Measurements from ENCODE around the gene G3BP1. TPM values are rescaled to one million over a fixed set of nuclear protein-coding genes. Genes with fewer than 3 reads are reported as not detected.
"Not testable (repeated sequence)": the region's sequence is repeated elsewhere in the genome, so short reads cannot be mapped to it uniquely, and the experiment has no call there.

Gene G3BP1
- total RNA-seq, 2 experiments from 2014 or later: 178 to 261 TPM

GRCh38 chr5:151780348-151780747 is 8.6 kb downstream of the G3BP1 start:
- H3K4me3 ChIP-seq (ENCODE audit: low read depth, low read length, poor library complexity, severe bottlenecking): no peak overlapping the region
- BruUV-seq (replicated peaks): no TSS peak
- peaks cover 86% of the 10 kb centered on the region for H3K36me3 ChIP-seq (ENCODE audit: insufficient read depth, low read length)
- no peak for DNase-seq (ENCODE audit: low spot score)
- no peak for TF ChIP-seq CTCF (conservative IDR thresholded peaks at IDR 0.05; ENCODE audit: low read length)
- TF ChIP-seq EZH2phosphoT487 (IDR thresholded peaks at IDR 0.05; ENCODE audit: borderline replicate concordance, low read depth, low read length): no peak
- intact Hi-C loops (cut with micrococcal nuclease; ENCODE audit: unreplicated experiment): no loop called here
- no peaks in the 10 kb centered on the region for H3K9me2 ChIP-seq (ENCODE audit: insufficient read depth, low read length)
- ChIA-PET POLR2A (no interaction called here), CTCF (ENCODE audit: unreplicated experiment) (no interaction called here)
- H3K9me3 ChIP-seq (ENCODE audit: low read length): no peaks in the 10 kb centered on the region
- H3K27ac ChIP-seq (ENCODE audit: low read depth, low read length, poor library complexity, severe bottlenecking): no peak overlapping the region
- H2AFZ ChIP-seq (ENCODE audit: low read length): no peak overlapping the region
- H3K79me2 ChIP-seq (ENCODE audit: insufficient read depth, low read depth, low read length): peaks cover 100% of the 10 kb centered on the region
- peaks cover 74% of the 10 kb centered on the region for H4K20me1 ChIP-seq (ENCODE audit: insufficient read depth, low read length)
- no peak overlapping the region for H3K4me2 ChIP-seq (ENCODE audit: low read length)
- peaks cover 78% of the 10 kb centered on the region for H3K4me1 ChIP-seq (ENCODE audit: insufficient read depth, low read length, poor library complexity, severe bottlenecking)

DNA sequence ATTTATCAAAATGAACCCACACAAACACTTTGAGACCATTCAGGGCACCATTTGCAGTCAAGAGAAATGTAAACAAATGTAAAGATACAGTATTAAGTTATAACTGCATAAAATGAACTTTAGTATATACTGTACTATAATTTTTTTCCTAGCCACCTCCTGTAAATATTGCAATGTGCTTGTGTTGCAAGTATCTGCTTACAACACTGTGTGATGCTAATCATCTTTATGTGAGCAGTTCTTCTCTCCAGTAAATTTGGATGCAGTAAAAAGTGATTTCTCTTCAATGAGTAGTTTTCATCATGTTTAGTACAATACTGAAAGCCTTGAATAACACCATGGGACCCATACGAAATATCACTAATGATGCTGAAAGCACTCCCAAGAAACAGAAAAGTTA is 9.4 kb downstream of the G3BP1 start:
- Histone ChIP-seq H4K20me1 (ENCODE audit: insufficient read depth, low read length) (peaks cover 74% of the 10 kb centered on the region), H3K79me2 (ENCODE audit: insufficient read depth, low read depth, low read length) (peaks cover 100% of the 10 kb centered on the region), H3K4me2 (ENCODE audit: low read length) (0 out of 2 replicates have a peak overlapping the region, but pooled peaks have one; percentile 2), H3K4me3 (ENCODE audit: low read depth, low read length, poor library complexity, severe bottlenecking) (no peak overlapping the region), H2AFZ (ENCODE audit: low read length) (no peak overlapping the region), H3K4me1 (ENCODE audit: insufficient read depth, low read length, poor library complexity, severe bottlenecking) (peaks cover 69% of the 10 kb centered on the region), H3K9me2 (ENCODE audit: insufficient read depth, low read length) (no peaks in the 10 kb centered on the region), H3K27ac (ENCODE audit: low read depth, low read length, poor library complexity, severe bottlenecking) (no peak overlapping the region), H3K9me3 (ENCODE audit: low read length) (no peaks in the 10 kb centered on the region), H3K36me3 (ENCODE audit: insufficient read depth, low read length) (peaks cover 85% of the 10 kb centered on the region)
- ChIA-PET POLR2A (interaction anchor here (1.3 to 1.4 kb wide), 2 partner anchors 16 to 19 kb away, joined by 3 to 4 read pairs; no protein-coding TSS in a partner anchor), CTCF (ENCODE audit: unreplicated experiment) (no interaction called here)
- intact Hi-C loops (cut with micrococcal nuclease; ENCODE audit: unreplicated experiment): no loop called here
- TF ChIP-seq CTCF (conservative IDR thresholded peaks at IDR 0.05; ENCODE audit: low read length): no peak
- no peak for TF ChIP-seq EZH2phosphoT487 (IDR thresholded peaks at IDR 0.05; ENCODE audit: borderline replicate concordance, low read depth, low read length)
- no TSS peak for BruUV-seq (replicated peaks)
- DNase-seq (ENCODE audit: low spot score): no peak

- H4K20me1 ChIP-seq (ENCODE audit: insufficient read depth, low read length): peaks cover 71% of the 10 kb centered on the region
- peaks cover 100% of the 10 kb centered on the region for H3K79me2 ChIP-seq (ENCODE audit: insufficient read depth, low read depth, low read length)
- intact Hi-C loops (cut with micrococcal nuclease; ENCODE audit: unreplicated experiment); H3K4me2 ChIP-seq (ENCODE audit: low read length); BruUV-seq (replicated peaks); DNase-seq (ENCODE audit: low spot score); H2AFZ ChIP-seq (ENCODE audit: low read length); H3K4me3 ChIP-seq (ENCODE audit: low read depth, low read length, poor library complexity, severe bottlenecking); H3K9me2 ChIP-seq (ENCODE audit: insufficient read depth, low read length); H3K27ac ChIP-seq (ENCODE audit: low read depth, low read length, poor library complexity, severe bottlenecking); H3K9me3 ChIP-seq (ENCODE audit: low read length): not testable (repeated sequence)
- ChIA-PET CTCF (ENCODE audit: unreplicated experiment) (interaction anchor here (1.6 kb wide), 1 partner anchor 12 kb away, joined by 4 read pairs; the partner anchor contains the start of gene G3BP1), POLR2A (interaction anchor here (0.8 to 2.9 kb wide), 3 partner anchors 10 to 44 kb away, joined by 3 to 10 read pairs (median 6); no protein-coding TSS in a partner anchor)
- H3K36me3 ChIP-seq (ENCODE audit: insufficient read depth, low read length): peaks cover 85% of the 10 kb centered on the region
- peaks cover 47% of the 10 kb centered on the region for H3K4me1 ChIP-seq (ENCODE audit: insufficient read depth, low read length, poor library complexity, severe bottlenecking)
Measured at GRCh38 chr5:151783664-151784063, 11.9 kb downstream of the G3BP1 start.

Data from OCI-LY7 (cell line).